GM23338 (cell line): ENCODE results near the gene DAB2.

Source experiments
- CREB1 ChIP-seq: fragments of 250-450 bp; sonication (Bioruptor Pico); IDR thresholded peaks from 2 replicates; pipeline ENCODE4 v1.5.0; 2020; ENCODE audit warnings: low read depth, mild to moderate bottlenecking, moderate library complexity
- EZH2 ChIP-seq: fragments of 200-600 bp; sonication (generic); IDR thresholded peaks from one replicate; pipeline ENCODE4 v1.8.0; 2017; ENCODE audit warnings: antibody characterized with exemption, mild to moderate bottlenecking, low read depth; ENCODE audit not compliant: unreplicated experiment
- EZH2phosphoT487 ChIP-seq: fragments of 200-600 bp; sonication (generic); IDR thresholded peaks from one replicate; pipeline ENCODE4 v1.8.1; 2018; ENCODE audit warnings: antibody characterized with exemption; ENCODE audit not compliant: unreplicated experiment
- JUNB ChIP-seq: IDR thresholded peaks from one replicate; pipeline ENCODE4 v1.6.1; 2016; ENCODE audit warnings: antibody characterized with exemption; ENCODE audit not compliant: unreplicated experiment
- NANOG ChIP-seq: IDR thresholded peaks from 2 replicates; pipeline ENCODE4 v1.6.1; 2016; ENCODE audit warnings: antibody characterized with exemption, borderline replicate concordance
- POLR2AphosphoS5 ChIP-seq: IDR thresholded peaks from 2 replicates; pipeline ENCODE4 v1.6.1; 2016; ENCODE audit warnings: antibody characterized with exemption, low read depth
- STAT1 ChIP-seq: IDR thresholded peaks from one replicate; pipeline ENCODE4 v1.6.1; 2016; ENCODE audit warnings: antibody characterized with exemption; ENCODE audit not compliant: unreplicated experiment
- ZNF331 ChIP-seq: fragments of 250-450 bp; sonication (Bioruptor Pico); IDR thresholded peaks from 2 replicates; pipeline ENCODE4 v1.5.0; 2020; ENCODE audit warnings: low read depth, mild to moderate bottlenecking, moderate library complexity
- TF ChIP-seq, protein P1 (sequence below), 2 experiments: fragments of 200-600 bp in 1 of 2; sonication (generic) in 1 of 2; conservative IDR thresholded peaks; 2 replicates each; pipeline versions ENCODE4 v1.5.1 to v1.6.1; 2016 to 2017; ENCODE audit warnings: antibody characterized with exemption in 2 of 2, low read depth in 2 of 2, mild to moderate bottlenecking in 2 of 2, moderate library complexity in 1 of 2
- TF ChIP-seq, protein P2 (sequence below): IDR thresholded peaks from one replicate; pipeline ENCODE4 v1.6.1; 2018; ENCODE audit warnings: antibody characterized with exemption; ENCODE audit not compliant: unreplicated experiment
- TF ChIP-seq, protein P3 (sequence below): IDR thresholded peaks from 2 replicates; pipeline ENCODE4 v1.6.1; 2016; ENCODE audit warnings: antibody characterized with exemption

DNA sequence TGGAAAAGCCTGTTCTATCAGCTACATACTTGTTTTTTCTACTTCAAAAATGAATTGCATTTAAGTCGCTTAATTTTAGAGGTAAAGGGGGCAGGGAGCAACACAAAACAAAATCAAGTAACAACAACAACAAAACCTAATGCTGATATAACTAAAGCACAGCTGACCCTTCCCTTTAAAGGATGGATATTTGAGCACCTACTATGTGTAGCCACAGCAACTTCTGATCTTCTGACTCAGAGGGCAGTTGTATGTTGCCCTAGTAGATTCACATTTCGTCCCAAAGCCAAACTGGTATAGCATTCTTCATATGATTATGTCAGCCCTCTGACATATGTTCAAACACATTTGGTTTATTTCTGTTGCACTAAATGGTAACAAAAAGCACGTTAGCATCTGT, 6.8 kb downstream of the DAB2 start:
- no peak for TF ChIP-seq EZH2
- TF ChIP-seq, protein P1, sequence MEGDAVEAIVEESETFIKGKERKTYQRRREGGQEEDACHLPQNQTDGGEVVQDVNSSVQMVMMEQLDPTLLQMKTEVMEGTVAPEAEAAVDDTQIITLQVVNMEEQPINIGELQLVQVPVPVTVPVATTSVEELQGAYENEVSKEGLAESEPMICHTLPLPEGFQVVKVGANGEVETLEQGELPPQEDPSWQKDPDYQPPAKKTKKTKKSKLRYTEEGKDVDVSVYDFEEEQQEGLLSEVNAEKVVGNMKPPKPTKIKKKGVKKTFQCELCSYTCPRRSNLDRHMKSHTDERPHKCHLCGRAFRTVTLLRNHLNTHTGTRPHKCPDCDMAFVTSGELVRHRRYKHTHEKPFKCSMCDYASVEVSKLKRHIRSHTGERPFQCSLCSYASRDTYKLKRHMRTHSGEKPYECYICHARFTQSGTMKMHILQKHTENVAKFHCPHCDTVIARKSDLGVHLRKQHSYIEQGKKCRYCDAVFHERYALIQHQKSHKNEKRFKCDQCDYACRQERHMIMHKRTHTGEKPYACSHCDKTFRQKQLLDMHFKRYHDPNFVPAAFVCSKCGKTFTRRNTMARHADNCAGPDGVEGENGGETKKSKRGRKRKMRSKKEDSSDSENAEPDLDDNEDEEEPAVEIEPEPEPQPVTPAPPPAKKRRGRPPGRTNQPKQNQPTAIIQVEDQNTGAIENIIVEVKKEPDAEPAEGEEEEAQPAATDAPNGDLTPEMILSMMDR (conservative IDR thresholded peaks at IDR 0.05; ENCODE audit: low read depth in 2 of 2): no peak
- TF ChIP-seq JUNB: no peak
- TF ChIP-seq POLR2AphosphoS5: no peak
- TF ChIP-seq, protein P2, sequence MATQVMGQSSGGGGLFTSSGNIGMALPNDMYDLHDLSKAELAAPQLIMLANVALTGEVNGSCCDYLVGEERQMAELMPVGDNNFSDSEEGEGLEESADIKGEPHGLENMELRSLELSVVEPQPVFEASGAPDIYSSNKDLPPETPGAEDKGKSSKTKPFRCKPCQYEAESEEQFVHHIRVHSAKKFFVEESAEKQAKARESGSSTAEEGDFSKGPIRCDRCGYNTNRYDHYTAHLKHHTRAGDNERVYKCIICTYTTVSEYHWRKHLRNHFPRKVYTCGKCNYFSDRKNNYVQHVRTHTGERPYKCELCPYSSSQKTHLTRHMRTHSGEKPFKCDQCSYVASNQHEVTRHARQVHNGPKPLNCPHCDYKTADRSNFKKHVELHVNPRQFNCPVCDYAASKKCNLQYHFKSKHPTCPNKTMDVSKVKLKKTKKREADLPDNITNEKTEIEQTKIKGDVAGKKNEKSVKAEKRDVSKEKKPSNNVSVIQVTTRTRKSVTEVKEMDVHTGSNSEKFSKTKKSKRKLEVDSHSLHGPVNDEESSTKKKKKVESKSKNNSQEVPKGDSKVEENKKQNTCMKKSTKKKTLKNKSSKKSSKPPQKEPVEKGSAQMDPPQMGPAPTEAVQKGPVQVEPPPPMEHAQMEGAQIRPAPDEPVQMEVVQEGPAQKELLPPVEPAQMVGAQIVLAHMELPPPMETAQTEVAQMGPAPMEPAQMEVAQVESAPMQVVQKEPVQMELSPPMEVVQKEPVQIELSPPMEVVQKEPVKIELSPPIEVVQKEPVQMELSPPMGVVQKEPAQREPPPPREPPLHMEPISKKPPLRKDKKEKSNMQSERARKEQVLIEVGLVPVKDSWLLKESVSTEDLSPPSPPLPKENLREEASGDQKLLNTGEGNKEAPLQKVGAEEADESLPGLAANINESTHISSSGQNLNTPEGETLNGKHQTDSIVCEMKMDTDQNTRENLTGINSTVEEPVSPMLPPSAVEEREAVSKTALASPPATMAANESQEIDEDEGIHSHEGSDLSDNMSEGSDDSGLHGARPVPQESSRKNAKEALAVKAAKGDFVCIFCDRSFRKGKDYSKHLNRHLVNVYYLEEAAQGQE: no peak
- no peak for TF ChIP-seq EZH2phosphoT487
- no peak for TF ChIP-seq STAT1
- TF ChIP-seq CREB1: no peak
- TF ChIP-seq NANOG: no peak
- no peak for TF ChIP-seq ZNF331 (CRISPR knock-in tag)
- TF ChIP-seq, protein P3, sequence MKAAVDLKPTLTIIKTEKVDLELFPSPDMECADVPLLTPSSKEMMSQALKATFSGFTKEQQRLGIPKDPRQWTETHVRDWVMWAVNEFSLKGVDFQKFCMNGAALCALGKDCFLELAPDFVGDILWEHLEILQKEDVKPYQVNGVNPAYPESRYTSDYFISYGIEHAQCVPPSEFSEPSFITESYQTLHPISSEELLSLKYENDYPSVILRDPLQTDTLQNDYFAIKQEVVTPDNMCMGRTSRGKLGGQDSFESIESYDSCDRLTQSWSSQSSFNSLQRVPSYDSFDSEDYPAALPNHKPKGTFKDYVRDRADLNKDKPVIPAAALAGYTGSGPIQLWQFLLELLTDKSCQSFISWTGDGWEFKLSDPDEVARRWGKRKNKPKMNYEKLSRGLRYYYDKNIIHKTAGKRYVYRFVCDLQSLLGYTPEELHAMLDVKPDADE: no peak
